Measurements from ENCODE around the gene RGS6.

- TF ChIP-seq CTCF (IDR thresholded peaks at IDR 0.05) (no peak), POLR2A (IDR thresholded peaks at IDR 0.05) (no peak)
These were observed 157.4 kb downstream of the RGS6 start for GRCh38 chr14:72089625-72090024.
